Activated CD8-positive, alpha-beta T cell treated with anti-CD3 and anti-CD28 coated beads, Interleukin-2, amount 10 ng/mL, durations not matched to agents 7 days and 5 days (primary cell): ENCODE data around the gene ISY1. TPM values are rescaled to one million over a fixed set of nuclear protein-coding genes. Genes with fewer than 3 reads are reported as not detected.

Source experiments
- ATAC-seq: fragments of 150-1000 bp; cut with Tn5 transposase; one replicate; pipeline ENCODE4 v1.10.0; 2021; ENCODE audit warnings: moderate library complexity
- CTCF ChIA-PET: fragments of 350-600 bp; sonication (Branson Sonifier 250); formaldehyde crosslinking; loops from one replicate; lab custom pipeline; 2021; ENCODE audit warnings: antibody characterized with exemption; lab: Charles Lee
- POLR2A ChIA-PET: fragments of 350-600 bp; sonication (Branson Sonifier 250); formaldehyde crosslinking; loops from one replicate; lab custom pipeline; 2021; ENCODE audit warnings: antibody characterized with exemption; lab: Charles Lee
- DNase-seq: peaks from one replicate; pipeline ENCODE4 v3.0.0-alpha.2; 2020
- H3K27ac Mint-ChIP-seq: one replicate; pipeline ENCODE4 v1.8.0; 2021; ENCODE audit warnings: mild to moderate bottlenecking, mixed read lengths
- H3K27me3 Mint-ChIP-seq: one replicate; pipeline ENCODE4 v1.8.0; 2021; ENCODE audit warnings: low read depth, mixed read lengths
- H3K36me3 Mint-ChIP-seq: one replicate; pipeline ENCODE4 v1.8.0; 2021; ENCODE audit warnings: low read depth, mixed read lengths
- H3K4me1 Mint-ChIP-seq: one replicate; pipeline ENCODE4 v1.8.0; 2021; ENCODE audit warnings: low read depth, mixed read lengths
- H3K4me3 Mint-ChIP-seq: one replicate; pipeline ENCODE4 v1.8.0; 2021; ENCODE audit warnings: mild to moderate bottlenecking, mixed read lengths
- H3K9me3 Mint-ChIP-seq: one replicate; pipeline ENCODE4 v1.8.0; 2022; ENCODE audit warnings: mixed read lengths; ENCODE audit not compliant: insufficient read depth
- total RNA-seq, 2 experiments: library from RNA; stranded (reverse); gene quantifications; one replicate each; pipeline ENCODE4 v1.2.3, GENCODE V29; 2021

The ISY1 gene
- total RNA-seq, 2 experiments from 2014 or later: 57.9 to 65.7 TPM

- Mint-ChIP-seq H3K4me1 (peaks cover 10% of the 10 kb centered on the region), H3K36me3 (no peaks in the 10 kb centered on the region), H3K27me3 (no peaks in the 10 kb centered on the region), H3K9me3 (no peaks in the 10 kb centered on the region), H3K4me3 (no peak overlapping the region), H3K27ac (no peak overlapping the region)
- ChIA-PET POLR2A (interaction anchor here (0.8 to 1.6 kb wide), 4 partner anchors 12 to 34 kb away, joined by 3 to 8 read pairs (median 4); no protein-coding TSS in a partner anchor), CTCF (interaction anchor here (1.3 to 3.3 kb wide), 3 partner anchors 16 to 114 kb away, joined by 3 to 18 read pairs (median 3); no protein-coding TSS in a partner anchor)
- ATAC-seq (no peak), DNase-seq (no peak)
Measured at GRCh38 chr3:129085165-129085715, 75.6 kb downstream of the ISY1 start.

DNA sequence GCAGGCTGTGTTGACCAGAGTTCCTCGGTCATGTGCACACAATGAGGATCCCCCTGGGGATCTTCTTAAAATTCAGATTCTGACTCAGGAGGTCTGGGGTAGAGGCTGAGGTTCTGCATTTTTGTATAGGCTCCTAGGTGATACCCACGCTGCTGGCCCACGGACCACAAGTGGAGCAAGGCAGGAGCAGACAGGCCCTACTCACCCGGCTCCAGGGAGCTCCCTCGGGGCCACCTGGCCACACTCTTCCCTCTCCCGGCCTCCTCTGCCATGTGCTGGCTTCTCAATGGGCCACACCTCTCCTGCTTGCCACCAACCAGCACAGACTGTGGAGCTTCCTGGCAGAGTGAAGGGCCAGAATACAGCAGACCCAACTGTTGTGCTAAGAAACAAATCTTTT, 76.4 kb downstream of the ISY1 start:
- DNase-seq (no peak), ATAC-seq (no peak)
- H3K4me1 Mint-ChIP-seq: peaks cover 10% of the 10 kb centered on the region
- ChIA-PET CTCF (interaction anchor here (1.3 to 3.3 kb wide), 3 partner anchors 17 to 114 kb away, joined by 3 to 18 read pairs (median 3); no protein-coding TSS in a partner anchor), POLR2A (interaction anchor here (1.3 kb wide), 1 partner anchor 11 kb away, joined by 4 read pairs; no protein-coding TSS in a partner anchor)
- H3K4me3 Mint-ChIP-seq: no peak overlapping the region
- no peak overlapping the region for H3K27ac Mint-ChIP-seq
- H3K36me3 Mint-ChIP-seq: no peaks in the 10 kb centered on the region
- H3K27me3 Mint-ChIP-seq: no peaks in the 10 kb centered on the region
- H3K9me3 Mint-ChIP-seq: no peaks in the 10 kb centered on the region

- CTCF ChIA-PET: no interaction called here
- H3K36me3 Mint-ChIP-seq: no peaks in the 10 kb centered on the region
- peaks cover 10% of the 10 kb centered on the region for H3K4me1 Mint-ChIP-seq
- DNase-seq: no peak
- ATAC-seq: no peak
- no peak overlapping the region for H3K4me3 Mint-ChIP-seq
- POLR2A ChIA-PET: no interaction called here
- H3K9me3 Mint-ChIP-seq: no peaks in the 10 kb centered on the region
- no peaks in the 10 kb centered on the region for H3K27me3 Mint-ChIP-seq
- peak overlapping the region; percentile 28 for H3K27ac Mint-ChIP-seq
Measured at GRCh38 chr3:129082026-129082425, 78.8 kb downstream of the ISY1 start.

DNA sequence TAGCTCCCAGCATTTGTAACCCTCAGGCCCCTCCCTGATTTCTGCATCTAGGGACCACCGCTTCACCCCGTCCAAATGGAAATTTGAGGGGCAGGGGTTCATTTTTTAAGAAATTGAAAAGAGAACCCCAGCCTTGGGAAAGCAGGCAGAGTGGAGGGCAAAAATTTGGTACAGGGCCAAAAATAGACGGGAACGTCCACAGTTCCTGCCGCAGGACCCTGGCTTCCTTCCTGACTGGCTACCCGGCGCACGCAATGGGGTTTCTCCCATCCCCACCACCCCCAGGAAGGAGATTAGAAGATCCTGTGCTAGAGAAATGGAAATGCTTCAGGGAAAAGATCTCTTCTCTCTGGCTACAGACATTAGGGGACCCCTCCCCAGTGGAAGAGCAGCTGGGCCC, 79.4 kb downstream of the ISY1 start:
- H3K27ac Mint-ChIP-seq: no peak overlapping the region
- no peaks in the 10 kb centered on the region for H3K9me3 Mint-ChIP-seq
- no peaks in the 10 kb centered on the region for H3K27me3 Mint-ChIP-seq
- CTCF ChIA-PET: no interaction called here
- no peak overlapping the region for H3K4me3 Mint-ChIP-seq
- peaks cover 10% of the 10 kb centered on the region for H3K4me1 Mint-ChIP-seq
- no peak for DNase-seq
- no peak for ATAC-seq
- POLR2A ChIA-PET: no interaction called here
- no peaks in the 10 kb centered on the region for H3K36me3 Mint-ChIP-seq

DNA sequence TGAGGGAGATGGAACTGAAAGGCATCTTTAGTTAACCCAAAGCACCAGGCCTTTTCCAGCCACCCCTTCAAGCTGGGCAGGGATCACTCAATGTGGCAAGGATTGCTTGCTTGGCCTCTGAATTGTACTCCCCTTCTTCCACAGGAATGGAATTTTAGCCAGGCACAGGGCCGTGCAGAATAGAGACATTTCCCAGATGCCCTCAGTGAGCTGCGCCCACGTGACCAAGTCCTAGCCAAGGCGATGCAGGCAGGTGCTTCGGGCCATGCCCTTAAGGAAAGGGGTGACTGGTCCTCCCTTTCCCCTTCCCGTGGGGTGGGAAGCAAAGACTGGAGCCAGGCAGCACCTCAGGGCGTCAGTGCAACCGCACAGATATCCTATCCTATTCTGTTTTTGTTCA, 82.4 kb downstream of the ISY1 start:
- ChIA-PET CTCF (interaction anchor here (0.8 kb wide), 1 partner anchor 109 kb away, joined by 3 read pairs; no protein-coding TSS in a partner anchor), POLR2A (no interaction called here)
- no peaks in the 10 kb centered on the region for H3K36me3 Mint-ChIP-seq
- ATAC-seq (no peak), DNase-seq (no peak)
- no peak overlapping the region for H3K27ac Mint-ChIP-seq
- H3K4me3 Mint-ChIP-seq: no peak overlapping the region
- no peaks in the 10 kb centered on the region for H3K9me3 Mint-ChIP-seq
- H3K27me3 Mint-ChIP-seq: no peaks in the 10 kb centered on the region
- H3K4me1 Mint-ChIP-seq: peaks cover 10% of the 10 kb centered on the region

Other genes starting within 250 kb of the ISY1 start
- gene CFAP92, start 167.0 kb downstream of the ISY1 start, total RNA-seq: under 1 TPM; 0.18 to 0.26 TPM
- gene EFCC1, start 159.8 kb downstream of the ISY1 start, total RNA-seq: under 1 TPM; 0.13 to 0.21 TPM
- gene GP9, start 100.3 kb downstream of the ISY1 start, total RNA-seq: not detected
- gene RAB43, start 39.3 kb downstream of the ISY1 start, total RNA-seq: 10 to 100 TPM; 56.0 to 58.7 TPM
- 100 to 1,000 TPM; 263 to 273 TPM for gene CNBP, start 22.8 kb upstream of the ISY1 start, total RNA-seq
- 100 to 1,000 TPM; 135 to 140 TPM for gene COPG1, start 88.5 kb upstream of the ISY1 start, total RNA-seq
- gene HMCES, start 117.8 kb upstream of the ISY1 start, total RNA-seq: 10 to 100 TPM; 58.2 to 62.2 TPM